ENCODE measurements around the gene FPR1.

DNA sequence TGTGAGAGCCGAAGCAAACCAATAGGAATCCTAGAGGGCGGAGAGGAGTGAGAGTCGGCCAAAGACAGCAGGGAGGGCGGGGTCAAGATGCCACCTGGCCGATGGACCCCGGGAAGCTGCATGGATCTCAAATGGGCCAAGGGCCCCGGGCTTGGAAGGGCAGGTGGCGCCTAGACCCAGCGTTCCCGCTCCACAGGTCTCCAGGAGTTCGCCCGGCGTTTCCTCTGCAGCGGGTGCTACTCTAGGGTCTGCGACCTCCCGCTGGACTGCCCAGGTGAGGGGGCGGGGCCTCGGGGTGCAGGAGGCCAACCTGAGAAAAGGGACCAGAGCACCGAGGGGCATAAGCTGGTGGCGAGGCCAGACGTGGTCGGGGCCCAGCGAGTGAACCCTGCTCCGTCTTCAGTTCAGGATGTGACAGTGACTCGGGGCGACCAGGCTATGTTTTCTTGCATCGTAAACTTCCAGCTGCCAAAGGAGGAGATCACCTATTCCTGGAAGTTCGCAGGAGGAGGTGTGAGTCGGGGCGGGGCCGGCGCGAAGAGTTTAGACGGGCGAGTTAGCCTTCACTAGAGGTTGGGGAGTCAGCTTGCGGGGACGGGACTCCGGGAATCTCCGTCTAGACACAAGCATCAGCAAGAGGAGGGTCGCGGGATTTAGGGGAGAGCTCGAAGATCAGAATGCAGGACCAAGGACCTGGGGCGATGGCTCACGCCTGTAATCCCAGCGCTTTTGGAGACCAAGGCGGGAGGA is 48.7 kb downstream of the FPR1 start:
- no peak for TF ChIP-seq CTCF (IDR thresholded peaks at IDR 0.05; ENCODE audit: insufficient read depth, low read depth, low read length)
- TF ChIP-seq EZH2 (IDR thresholded peaks at IDR 0.05; ENCODE audit: insufficient read depth, low read length): no peak
